ENCODE data around the gene INF2.

DNA sequence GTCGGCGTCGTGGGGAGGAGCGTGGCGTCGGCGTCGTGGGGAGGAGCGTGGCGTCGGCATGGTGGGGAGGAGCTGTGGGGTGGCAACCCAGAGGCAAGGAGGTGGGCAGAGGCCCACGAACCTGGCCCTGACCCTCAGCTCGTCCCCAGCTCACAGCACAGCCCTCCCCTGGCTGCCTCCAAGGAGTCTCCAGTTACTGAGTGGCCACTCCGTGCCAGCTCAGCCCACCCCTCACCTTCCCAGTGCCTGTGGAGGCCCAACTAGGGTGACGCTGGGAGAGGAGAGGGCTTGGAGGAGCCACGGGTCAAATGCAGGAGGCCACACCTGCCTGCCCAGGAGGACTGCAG is 40.4 kb downstream of the INF2 start:
- TF ChIP-seq, protein P1, sequence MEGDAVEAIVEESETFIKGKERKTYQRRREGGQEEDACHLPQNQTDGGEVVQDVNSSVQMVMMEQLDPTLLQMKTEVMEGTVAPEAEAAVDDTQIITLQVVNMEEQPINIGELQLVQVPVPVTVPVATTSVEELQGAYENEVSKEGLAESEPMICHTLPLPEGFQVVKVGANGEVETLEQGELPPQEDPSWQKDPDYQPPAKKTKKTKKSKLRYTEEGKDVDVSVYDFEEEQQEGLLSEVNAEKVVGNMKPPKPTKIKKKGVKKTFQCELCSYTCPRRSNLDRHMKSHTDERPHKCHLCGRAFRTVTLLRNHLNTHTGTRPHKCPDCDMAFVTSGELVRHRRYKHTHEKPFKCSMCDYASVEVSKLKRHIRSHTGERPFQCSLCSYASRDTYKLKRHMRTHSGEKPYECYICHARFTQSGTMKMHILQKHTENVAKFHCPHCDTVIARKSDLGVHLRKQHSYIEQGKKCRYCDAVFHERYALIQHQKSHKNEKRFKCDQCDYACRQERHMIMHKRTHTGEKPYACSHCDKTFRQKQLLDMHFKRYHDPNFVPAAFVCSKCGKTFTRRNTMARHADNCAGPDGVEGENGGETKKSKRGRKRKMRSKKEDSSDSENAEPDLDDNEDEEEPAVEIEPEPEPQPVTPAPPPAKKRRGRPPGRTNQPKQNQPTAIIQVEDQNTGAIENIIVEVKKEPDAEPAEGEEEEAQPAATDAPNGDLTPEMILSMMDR (conservative IDR thresholded peaks at IDR 0.05 in 1 of 2, IDR thresholded peaks at IDR 0.05 in 1 of 2; ENCODE audit: extremely low read depth in 1 of 2, insufficient read depth in 1 of 2, low read depth in 1 of 2, low read length in 2 of 2) = no peak
- TF ChIP-seq EZH2 (IDR thresholded peaks at IDR 0.05; ENCODE audit: borderline replicate concordance, low read length) = no peak

All from mammary epithelial cell (primary cell).